ENCODE measurements around the gene NLK.

Gene NLK

DNA sequence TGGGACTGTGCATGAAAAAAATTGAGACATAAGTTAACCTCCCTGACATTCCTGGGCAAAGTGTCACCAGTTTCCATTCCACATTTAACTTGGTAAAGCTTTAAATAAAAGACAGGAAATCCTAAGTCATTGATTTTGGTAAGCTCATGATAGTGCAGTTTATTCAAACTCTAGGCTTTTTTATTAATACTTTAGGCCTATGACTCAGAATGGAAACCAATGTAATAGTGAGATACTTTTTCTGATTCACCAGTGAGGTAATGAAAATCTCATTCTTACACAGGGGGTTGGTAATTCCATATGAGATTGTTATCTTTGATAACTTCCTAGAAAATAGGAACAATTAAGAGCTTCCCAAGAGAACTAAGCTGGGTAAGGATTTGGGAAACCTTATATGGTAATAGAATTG lies 91.1 kb downstream of the NLK start:
- TF ChIP-seq, protein P1, sequence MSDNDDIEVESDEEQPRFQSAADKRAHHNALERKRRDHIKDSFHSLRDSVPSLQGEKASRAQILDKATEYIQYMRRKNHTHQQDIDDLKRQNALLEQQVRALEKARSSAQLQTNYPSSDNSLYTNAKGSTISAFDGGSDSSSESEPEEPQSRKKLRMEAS (IDR thresholded peaks at IDR 0.05; ENCODE audit: low read depth, low read length) = no peak
- TF ChIP-seq MYC (IDR thresholded peaks at IDR 0.05; ENCODE audit: low read depth, low read length) (no peak), POLR2A (IDR thresholded peaks at IDR 0.05; ENCODE audit: extremely low read depth, insufficient read length) (no peak), CTCF (IDR thresholded peaks at IDR 0.05; ENCODE audit: low read depth, low read length) (no peak)
- H3K4me3 ChIP-seq (ENCODE audit: low read depth, low read length) = no peak overlapping the region
- no peak for DNase-seq (ENCODE audit: low read depth)

- no peak overlapping the region for H3K4me3 ChIP-seq (ENCODE audit: low read depth, low read length)
- DNase-seq (ENCODE audit: low read depth) = no peak
- TF ChIP-seq MYC (IDR thresholded peaks at IDR 0.05; ENCODE audit: low read depth, low read length) (no peak), CTCF (IDR thresholded peaks at IDR 0.05; ENCODE audit: low read depth, low read length) (no peak), POLR2A (IDR thresholded peaks at IDR 0.05; ENCODE audit: extremely low read depth, insufficient read length) (no peak)
- TF ChIP-seq, protein P1 (IDR thresholded peaks at IDR 0.05; ENCODE audit: low read depth, low read length) = no peak
These were observed 94.4 kb downstream of the NLK start for GRCh38 chr17:28136923-28137322.

DNA sequence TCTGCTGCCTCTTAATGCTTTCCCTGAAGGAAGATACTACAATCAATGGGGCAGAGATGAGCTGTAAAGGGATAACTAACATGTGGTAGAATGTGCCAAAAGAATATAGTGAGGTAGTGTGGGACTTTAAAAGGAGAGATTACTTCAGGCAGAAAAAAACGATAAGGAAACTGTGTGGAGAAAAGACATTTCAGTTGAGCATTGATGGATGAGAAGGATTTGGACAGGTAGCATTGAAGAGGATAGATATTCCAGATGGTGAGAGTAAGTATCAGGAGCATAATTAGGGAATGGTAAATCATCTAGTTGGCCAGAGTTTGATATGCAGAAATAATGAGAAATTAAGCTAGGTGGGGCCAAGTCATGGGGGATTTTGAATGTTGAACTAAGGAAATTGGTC lies 97.3 kb downstream of the NLK start:
- no peak for DNase-seq (ENCODE audit: low read depth)
- no peak overlapping the region for H3K4me3 ChIP-seq (ENCODE audit: low read depth, low read length)
- TF ChIP-seq MYC (IDR thresholded peaks at IDR 0.05; ENCODE audit: low read depth, low read length) (no peak), CTCF (IDR thresholded peaks at IDR 0.05; ENCODE audit: low read depth, low read length) (no peak), POLR2A (IDR thresholded peaks at IDR 0.05; ENCODE audit: extremely low read depth, insufficient read length) (no peak)
- TF ChIP-seq, protein P1 (IDR thresholded peaks at IDR 0.05; ENCODE audit: low read depth, low read length) = no peak

DNA sequence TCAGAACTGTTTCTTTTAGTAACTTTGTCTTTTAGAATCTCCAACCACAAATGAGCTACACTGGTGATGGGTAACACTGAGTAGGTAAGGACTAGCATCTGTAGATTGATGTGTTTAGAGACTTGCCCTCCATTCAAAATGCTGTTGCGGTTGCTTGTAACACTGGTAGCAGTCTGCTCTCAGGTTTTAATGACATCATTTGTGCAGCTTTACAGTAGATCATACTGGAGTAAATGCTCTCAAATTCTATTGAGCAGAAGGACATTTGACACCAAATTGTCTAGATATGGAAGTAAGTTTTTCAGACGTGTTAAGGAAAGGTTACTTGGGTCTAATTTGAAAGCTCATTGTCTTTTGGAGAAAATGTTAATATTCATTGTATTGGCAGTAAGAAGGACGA lies 98.8 kb downstream of the NLK start:
- no peak overlapping the region for H3K4me3 ChIP-seq (ENCODE audit: low read depth, low read length)
- TF ChIP-seq CTCF (IDR thresholded peaks at IDR 0.05; ENCODE audit: low read depth, low read length) (no peak), MYC (IDR thresholded peaks at IDR 0.05; ENCODE audit: low read depth, low read length) (no peak), POLR2A (IDR thresholded peaks at IDR 0.05; ENCODE audit: extremely low read depth, insufficient read length) (no peak)
- TF ChIP-seq, protein P1 (IDR thresholded peaks at IDR 0.05; ENCODE audit: low read depth, low read length) = no peak
- no peak for DNase-seq (ENCODE audit: low read depth)

DNA sequence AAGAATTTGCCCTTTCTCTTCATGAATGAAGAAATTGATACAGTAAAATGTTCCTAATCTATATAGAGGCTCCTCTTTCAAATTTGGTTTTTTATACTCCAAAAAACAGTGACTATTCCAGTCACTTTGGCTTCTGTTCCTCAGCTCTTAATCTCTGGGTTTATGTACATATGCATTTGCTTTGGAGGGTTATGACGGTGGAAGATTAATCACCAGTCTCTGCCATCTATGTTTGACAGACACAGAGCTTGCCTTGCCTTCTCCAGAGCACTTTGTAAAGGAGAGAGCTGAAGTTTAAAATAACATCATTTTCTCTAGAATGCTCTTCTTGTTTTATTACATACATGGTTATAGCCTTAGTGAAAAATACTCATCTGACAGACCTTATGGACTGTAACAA lies 99.3 kb downstream of the NLK start:
- no peak for DNase-seq (ENCODE audit: low read depth)
- TF ChIP-seq CTCF (IDR thresholded peaks at IDR 0.05; ENCODE audit: low read depth, low read length) (no peak), POLR2A (IDR thresholded peaks at IDR 0.05; ENCODE audit: extremely low read depth, insufficient read length) (no peak)
- H3K4me3 ChIP-seq (ENCODE audit: low read depth, low read length) = no peak overlapping the region

- TF ChIP-seq MYC (IDR thresholded peaks at IDR 0.05; ENCODE audit: low read depth, low read length) = no peak
- TF ChIP-seq, protein P1 (IDR thresholded peaks at IDR 0.05; ENCODE audit: low read depth, low read length) = no peak
- TF ChIP-seq POLR2A (IDR thresholded peaks at IDR 0.05; ENCODE audit: extremely low read depth, insufficient read length) = no peak
- TF ChIP-seq CTCF (IDR thresholded peaks at IDR 0.05; ENCODE audit: low read depth, low read length) = no peak
- no peak overlapping the region for H3K4me3 ChIP-seq (ENCODE audit: low read depth, low read length)
- no peak for DNase-seq (ENCODE audit: low read depth)
These were observed 99.8 kb downstream of the NLK start for GRCh38 chr17:28142305-28142704.
